GM12878 (cell line): ENCODE data around the gene MAGI3. TPM values are rescaled to one million over a fixed set of nuclear protein-coding genes. Genes with fewer than 3 reads are reported as not detected.

Experiments
- ATAC-seq: fragments of 200-7000 bp; cut with Tn5 transposase; 3 replicates; pipeline ENCODE4 v1.9.1; 2020; ENCODE audit warnings: mild to moderate bottlenecking, moderate library complexity
- BruUV-seq: library from RNA; stranded (reverse); fragments of 400-500 nt; replicated peaks from 2 replicates; lab custom pipeline; 2021; lab: Mats Ljungman, UMichigan
- CTCF ChIA-PET: fragments of 300-600 bp; sonication (Branson Sonifier 250); formaldehyde crosslinking; extraction: SDS; loops from one replicate; lab custom pipeline; 2021; ENCODE audit warnings: inconsistent platforms; lab: Yijun Ruan, JAX
- POLR2A ChIA-PET: fragments of 350-600 bp; formaldehyde crosslinking; extraction: SDS; loops from one replicate; lab custom pipeline; 2021; ENCODE audit warnings: inconsistent platforms; lab: Charles Lee
- RAD21 ChIA-PET: fragments of 300-600 bp; sonication (Branson Sonifier 250); formaldehyde crosslinking; loops from one replicate; lab custom pipeline; 2023; ENCODE audit warnings: antibody characterized with exemption; ENCODE audit not compliant: unreplicated experiment; lab: Charles Lee
- SMC1A ChIA-PET: fragments of 300-600 bp; sonication (Branson Sonifier 250); formaldehyde crosslinking; loops from one replicate; lab custom pipeline; 2023; ENCODE audit not compliant: unreplicated experiment, uncharacterized antibody; lab: Charles Lee
- DNase-seq: peaks from one replicate; pipeline ENCODE4 v3.0.0-alpha.2; 2011; ENCODE audit warnings: low read depth, low spot score
- FAIRE-seq: peaks from 3 replicates; lab custom pipeline; 2011; peaks lifted over from hg19 to GRCh38; lab: Jason Lieb, UNC
- H2AFZ ChIP-seq: 2 replicates; pipeline ENCODE4 v1.6.0; 2011; ENCODE audit warnings: low read depth, low read length, control low read depth; ENCODE audit not compliant: control insufficient read depth
- H3K27ac ChIP-seq: 2 replicates; pipeline ENCODE4 v1.5.1; 2011; ENCODE audit warnings: control low read depth; ENCODE audit not compliant: control insufficient read depth, insufficient read depth
- H3K27me3 ChIP-seq, 2 experiments: replicated peaks in 1 of 2; 2 replicates each; pipeline versions ENCODE4 v1.6.0 to v1.6.1; 2011; ENCODE audit warnings: low read length in 1 of 2; ENCODE audit not compliant: control insufficient read depth in 2 of 2, insufficient read depth in 2 of 2
- H3K36me3 ChIP-seq, 2 experiments: 2 replicates each; pipeline ENCODE4 v1.5.1; 2011; ENCODE audit warnings: low read length in 1 of 2; ENCODE audit not compliant: control insufficient read depth in 2 of 2, insufficient read depth in 2 of 2
- H3K4me1 ChIP-seq: 2 replicates; pipeline ENCODE4 v1.6.1; 2011; ENCODE audit warnings: mild to moderate bottlenecking, low read length, moderate library complexity, mixed read lengths; ENCODE audit not compliant: control insufficient read depth, insufficient read depth
- H3K4me2 ChIP-seq: 2 replicates; pipeline ENCODE4 v1.6.0; 2011; ENCODE audit warnings: control low read depth; ENCODE audit not compliant: control insufficient read depth, insufficient read depth
- H3K4me3 ChIP-seq: fragments of 200-600 bp; sonication (generic); 2 replicates; pipeline ENCODE4 v1.5.1; 2016
- H3K79me2 ChIP-seq: 2 replicates; pipeline ENCODE4 v1.6.0; 2011; ENCODE audit warnings: low read length; ENCODE audit not compliant: control insufficient read depth, insufficient read depth
- H3K9ac ChIP-seq: 2 replicates; pipeline ENCODE4 v1.8.0; 2011; ENCODE audit warnings: low read length, control low read depth, mixed read lengths; ENCODE audit not compliant: control insufficient read depth, insufficient read depth
- H3K9me3 ChIP-seq: replicated peaks from 3 replicates; pipeline ENCODE4 v1.5.1; 2011; ENCODE audit warnings: mild to moderate bottlenecking, low read length; ENCODE audit not compliant: control insufficient read depth, insufficient read depth
- H4K20me1 ChIP-seq: 2 replicates; pipeline ENCODE4 v1.6.0; 2011; ENCODE audit not compliant: control insufficient read depth, insufficient read depth
- E4F1 ChIP-seq: fragments of 450-650 bp; IDR thresholded peaks from 2 replicates; pipeline ENCODE4 v1.6.1; 2018; ENCODE audit warnings: borderline replicate concordance, mild to moderate bottlenecking; ENCODE audit not compliant: partially characterized antibody
- ELK1 ChIP-seq: IDR thresholded peaks from 2 replicates; pipeline ENCODE4 v1.6.1; 2012; ENCODE audit warnings: low read depth, low read length, improper control_type of control experiment
- IKZF1 ChIP-seq: fragments of 450-650 bp; conservative IDR thresholded peaks from 2 replicates; pipeline ENCODE4 v1.6.1; 2017; ENCODE audit warnings: antibody characterized with exemption, mild to moderate bottlenecking
- KAT2A ChIP-seq: conservative IDR thresholded peaks from 2 replicates; pipeline ENCODE4 v1.6.1; 2011; ENCODE audit warnings: low read depth, low read length; ENCODE audit not compliant: control insufficient read depth
- KDM1A ChIP-seq: fragments of 200-600 bp; sonication (generic); IDR thresholded peaks from 2 replicates; pipeline ENCODE4 v1.6.1; 2016; ENCODE audit warnings: borderline replicate concordance
- KLF5 ChIP-seq: fragments of 450-650 bp; IDR thresholded peaks from 2 replicates; pipeline ENCODE4 v1.6.1; 2014; ENCODE audit warnings: mild to moderate bottlenecking; ENCODE audit not compliant: partially characterized antibody
- NR2F1 ChIP-seq: fragments of 450-650 bp; conservative IDR thresholded peaks from 2 replicates; pipeline ENCODE4 v1.6.1; 2017; ENCODE audit warnings: mild to moderate bottlenecking
- RB1 ChIP-seq: fragments of 450-650 bp; formaldehyde crosslinking; IDR thresholded peaks from 2 replicates; pipeline ENCODE4 v1.6.1; 2017; ENCODE audit warnings: mild to moderate bottlenecking, borderline replicate concordance
- SMAD1 ChIP-seq: fragments of 450-650 bp; IDR thresholded peaks from 2 replicates; pipeline ENCODE4 v1.6.1; 2018; ENCODE audit warnings: mild to moderate bottlenecking, low read depth; ENCODE audit not compliant: partially characterized antibody
- SMC3 ChIP-seq: IDR thresholded peaks from 2 replicates; pipeline ENCODE4 v1.6.1; 2011; ENCODE audit warnings: low read length, improper control_type of control experiment, borderline replicate concordance
- WGBS: methylation state at CpG from one replicate; pipeline ENCODE4 v1.1.6; 2016; ENCODE audit warnings: low lambda C conversion rate; ENCODE audit not compliant: insufficient replicate concordance, insufficient coverage; ENCODE audit errors: missing lambda C conversion rate; 5-methylcytosine and 5-hydroxymethylcytosine counted together
- in situ Hi-C: fragments of 300-500 bp; cut with MboI; formaldehyde crosslinking; loops from 9 replicates; pipeline ENCODE4 v1.14.3; 2018; ENCODE audit warnings: mixed read lengths
- intact Hi-C: fragments of 100-400 bp; cut with micrococcal nuclease; formaldehyde crosslinking; loops from one replicate; pipeline ENCODE4 v1.14.2; 2022; ENCODE audit not compliant: unreplicated experiment
- polyA plus RNA-seq, 11 experiments: library from polyadenylated mRNA; depleted of rRNA in 4 of 11; unstranded in 6 of 11; stranded (reverse) in 5 of 11; fragments of >200 nt; fragmentation: Nextera tagmentation in 4 of 11; fragmentation: Illumina TruSeq in 1 of 11; extraction: Ambion mirVana in 4 of 11; extraction: Trizol in 1 of 11; gene quantifications; 1 replicate in 1 of 11; 2 replicates in 10 of 11; pipeline versions ENCODE4 v1.2.1 to v1.2.3, GENCODE V29; 2011 to 2016; ENCODE audit warnings: inconsistent platforms in 2 of 11, missing spikeins in 2 of 11, low read depth in 1 of 11
- total RNA-seq, 4 experiments: library from RNA; depleted of rRNA in 3 of 4; stranded (reverse); fragments of >200 nt in 3 of 4; fragmentation: Illumina TruSeq in 1 of 4; extraction: Trizol in 1 of 4; gene quantifications; 2 replicates each; pipeline versions ENCODE4 v1.2.1 to v1.2.3, GENCODE V29; 2013 to 2021
- TF ChIP-seq, protein P1 (sequence below): IDR thresholded peaks from 2 replicates; pipeline ENCODE4 v1.6.1; 2012; ENCODE audit warnings: low read length, inconsistent platforms
- TF ChIP-seq, protein P2 (sequence below): fragments of 450-650 bp; IDR thresholded peaks from 2 replicates; pipeline ENCODE4 v1.6.1; 2016; ENCODE audit warnings: mild to moderate bottlenecking

MAGI3 gene
- total and polyA plus RNA-seq, 10 of the 15 experiments (the other 5 are each of a cell fraction or from before 2014, with no cell fraction given) = 0.17 to 0.65 (median 0.32) TPM

- ChIA-PET POLR2A (no interaction called here), SMC1A (no interaction called here), RAD21 (no interaction called here), CTCF (no interaction called here)
- Histone ChIP-seq H3K36me3 (no peaks in the 10 kb centered on the region), H3K4me2 (no peak overlapping the region), H2AFZ (no peak overlapping the region), H3K27me3 (no peaks in the 10 kb centered on the region), H3K4me3 (no peak overlapping the region), H3K27ac (no peak overlapping the region), H3K4me1 (no peaks in the 10 kb centered on the region), H3K79me2 (no peaks in the 10 kb centered on the region), H3K9ac (no peak overlapping the region), H3K9me3 (no peaks in the 10 kb centered on the region), H4K20me1 (no peaks in the 10 kb centered on the region)
- no peak for FAIRE-seq
- BruUV-seq = no TSS peak
- in situ Hi-C loops (no loop called here), intact Hi-C loops (no loop called here)
- no peak for ATAC-seq
- no peak for DNase-seq
- WGBS = 100% methylated on average over 1 of the region's 1 CpG
- no peak for TF ChIP-seq KLF5
- no peak for TF ChIP-seq E4F1
- TF ChIP-seq, protein P1, sequence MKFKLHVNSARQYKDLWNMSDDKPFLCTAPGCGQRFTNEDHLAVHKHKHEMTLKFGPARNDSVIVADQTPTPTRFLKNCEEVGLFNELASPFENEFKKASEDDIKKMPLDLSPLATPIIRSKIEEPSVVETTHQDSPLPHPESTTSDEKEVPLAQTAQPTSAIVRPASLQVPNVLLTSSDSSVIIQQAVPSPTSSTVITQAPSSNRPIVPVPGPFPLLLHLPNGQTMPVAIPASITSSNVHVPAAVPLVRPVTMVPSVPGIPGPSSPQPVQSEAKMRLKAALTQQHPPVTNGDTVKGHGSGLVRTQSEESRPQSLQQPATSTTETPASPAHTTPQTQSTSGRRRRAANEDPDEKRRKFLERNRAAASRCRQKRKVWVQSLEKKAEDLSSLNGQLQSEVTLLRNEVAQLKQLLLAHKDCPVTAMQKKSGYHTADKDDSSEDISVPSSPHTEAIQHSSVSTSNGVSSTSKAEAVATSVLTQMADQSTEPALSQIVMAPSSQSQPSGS = no peak
- no peak for TF ChIP-seq SMAD1
- TF ChIP-seq SMC3 = no peak
- TF ChIP-seq, protein P2, sequence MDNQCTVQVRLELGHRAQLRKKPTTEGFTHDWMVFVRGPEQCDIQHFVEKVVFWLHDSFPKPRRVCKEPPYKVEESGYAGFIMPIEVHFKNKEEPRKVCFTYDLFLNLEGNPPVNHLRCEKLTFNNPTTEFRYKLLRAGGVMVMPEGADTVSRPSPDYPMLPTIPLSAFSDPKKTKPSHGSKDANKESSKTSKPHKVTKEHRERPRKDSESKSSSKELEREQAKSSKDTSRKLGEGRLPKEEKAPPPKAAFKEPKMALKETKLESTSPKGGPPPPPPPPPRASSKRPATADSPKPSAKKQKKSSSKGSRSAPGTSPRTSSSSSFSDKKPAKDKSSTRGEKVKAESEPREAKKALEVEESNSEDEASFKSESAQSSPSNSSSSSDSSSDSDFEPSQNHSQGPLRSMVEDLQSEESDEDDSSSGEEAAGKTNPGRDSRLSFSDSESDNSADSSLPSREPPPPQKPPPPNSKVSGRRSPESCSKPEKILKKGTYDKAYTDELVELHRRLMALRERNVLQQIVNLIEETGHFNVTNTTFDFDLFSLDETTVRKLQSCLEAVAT = no peak
- TF ChIP-seq KAT2A = no peak
- TF ChIP-seq KDM1A = no peak
- TF ChIP-seq IKZF1 = no peak
- no peak for TF ChIP-seq ELK1
- no peak for TF ChIP-seq RB1
- TF ChIP-seq NR2F1 = no peak
These were observed 251.1 kb downstream of the MAGI3 start for GRCh38 chr1:113641396-113641795.
